SK-N-SH treated with all-trans-retinoic acid at 6 μM for 48 hours (cell line): ENCODE measurements around the gene NFIB.

Source experiments
- CREB5 ChIP-seq: fragments of 250-450 bp; sonication (Bioruptor Pico); IDR thresholded peaks from 2 replicates; pipeline ENCODE4 v1.5.1; 2020; ENCODE audit warnings: low read depth, mild to moderate bottlenecking, moderate library complexity
- CSDC2 ChIP-seq: fragments of 250-450 bp; sonication (Bioruptor Pico); IDR thresholded peaks from 2 replicates; pipeline ENCODE4 v1.5.0; 2020; ENCODE audit warnings: mild to moderate bottlenecking, moderate library complexity
- CSRNP3 ChIP-seq: fragments of 250-450 bp; sonication (Bioruptor Pico); IDR thresholded peaks from 2 replicates; pipeline ENCODE4 v1.5.1; 2021; ENCODE audit warnings: mild to moderate bottlenecking, moderate library complexity
- PATZ1 ChIP-seq: fragments of 250-450 bp; sonication (Bioruptor Pico); IDR thresholded peaks from 2 replicates; pipeline ENCODE4 v1.8.0; 2020; ENCODE audit warnings: mild to moderate bottlenecking, moderate library complexity, borderline replicate concordance
- POU6F1 ChIP-seq: fragments of 250-450 bp; sonication (Bioruptor Pico); IDR thresholded peaks from 2 replicates; pipeline ENCODE4 v1.8.0; 2021; ENCODE audit warnings: low read depth, mild to moderate bottlenecking, moderate library complexity, borderline replicate concordance
- PPARA ChIP-seq: fragments of 250-450 bp; sonication (Bioruptor Pico); IDR thresholded peaks from 2 replicates; pipeline ENCODE4 v1.5.0; 2020; ENCODE audit warnings: mild to moderate bottlenecking, borderline replicate concordance
- RARB ChIP-seq: fragments of 250-450 bp; sonication (Bioruptor Pico); IDR thresholded peaks from 2 replicates; pipeline ENCODE4 v1.8.0; 2021; ENCODE audit warnings: mild to moderate bottlenecking, moderate library complexity
- SNAI2 ChIP-seq: fragments of 250-450 bp; sonication (Bioruptor Pico); IDR thresholded peaks from 2 replicates; pipeline ENCODE4 v1.5.0; 2020; ENCODE audit warnings: mild to moderate bottlenecking, moderate library complexity
- TCF4 ChIP-seq: fragments of 250-450 bp; sonication (Bioruptor Pico); IDR thresholded peaks from 2 replicates; pipeline ENCODE4 v1.8.0; 2021; ENCODE audit warnings: mild to moderate bottlenecking, moderate library complexity, borderline replicate concordance
- TSHZ2 ChIP-seq: fragments of 250-450 bp; sonication (Bioruptor Pico); IDR thresholded peaks from 2 replicates; pipeline ENCODE4 v1.5.0; 2020; ENCODE audit warnings: mild to moderate bottlenecking, moderate library complexity
- ZFP3 ChIP-seq: fragments of 250-450 bp; sonication (Bioruptor Pico); IDR thresholded peaks from 2 replicates; pipeline ENCODE4 v1.5.0; 2020; ENCODE audit warnings: mild to moderate bottlenecking, moderate library complexity
- ZFP30 ChIP-seq: fragments of 450-650 bp; formaldehyde crosslinking; IDR thresholded peaks from 2 replicates; pipeline ENCODE4 v1.5.0; 2022; ENCODE audit warnings: mild to moderate bottlenecking, moderate library complexity
- ZNF70 ChIP-seq: fragments of 450-650 bp; formaldehyde crosslinking; IDR thresholded peaks from 2 replicates; pipeline ENCODE4 v1.5.0; 2020; ENCODE audit warnings: mild to moderate bottlenecking, moderate library complexity

- no peak for TF ChIP-seq ZFP3 (CRISPR knock-in tag)
- no peak for TF ChIP-seq CREB5 (CRISPR knock-in tag)
- TF ChIP-seq TSHZ2: no peak
- TF ChIP-seq ZFP30: no peak
- TF ChIP-seq POU6F1 (CRISPR knock-in tag): no peak
- TF ChIP-seq TCF4 (CRISPR knock-in tag): no peak
- TF ChIP-seq PPARA (CRISPR knock-in tag): no peak
- TF ChIP-seq ZNF70 (CRISPR knock-in tag): no peak
- TF ChIP-seq RARB (CRISPR knock-in tag): no peak
- no peak for TF ChIP-seq PATZ1 (CRISPR knock-in tag)
- no peak for TF ChIP-seq CSDC2
- no peak for TF ChIP-seq SNAI2 (CRISPR knock-in tag)
- no peak for TF ChIP-seq CSRNP3 (CRISPR knock-in tag)
Measured at GRCh38 chr9:14288433-14288832, 25.5 kb downstream of the NFIB start.
